Astrocyte (in vitro differentiated cells and primary cell): ENCODE measurements around the gene UNC5A.

ENCODE experiments used
- EZH2 ChIP-seq: IDR thresholded peaks from 2 replicates; pipeline ENCODE4 v1.6.1; 2012; ENCODE audit warnings: mild to moderate bottlenecking, low read length, inconsistent platforms; ENCODE audit not compliant: insufficient read depth
- TF ChIP-seq, protein P1 (sequence below): IDR thresholded peaks from 2 replicates; pipeline ENCODE4 v1.5.1; 2011; ENCODE audit warnings: low read depth, mild to moderate bottlenecking, inconsistent platforms, low read length, moderate library complexity; ENCODE audit not compliant: insufficient read depth

DNA sequence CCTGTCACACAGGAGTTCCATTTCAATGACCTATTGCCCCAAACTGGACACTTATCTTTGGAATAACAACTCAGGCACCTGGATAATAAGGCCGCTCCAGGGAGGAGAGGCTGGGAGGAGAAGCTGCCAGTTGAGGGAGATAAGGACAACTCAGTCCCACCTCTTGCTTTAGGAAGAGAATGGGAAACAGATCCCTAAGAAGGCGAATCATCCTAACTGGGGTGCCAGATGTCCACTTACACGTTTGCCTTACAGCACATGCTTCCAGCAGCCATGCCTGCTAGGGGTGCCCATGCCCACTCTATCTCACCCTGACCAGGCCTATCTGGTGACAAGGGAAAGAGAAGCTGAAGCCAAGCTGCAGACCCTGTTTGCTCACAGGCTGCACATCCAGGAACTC is 82.3 kb downstream of the UNC5A start:
- TF ChIP-seq, protein P1, sequence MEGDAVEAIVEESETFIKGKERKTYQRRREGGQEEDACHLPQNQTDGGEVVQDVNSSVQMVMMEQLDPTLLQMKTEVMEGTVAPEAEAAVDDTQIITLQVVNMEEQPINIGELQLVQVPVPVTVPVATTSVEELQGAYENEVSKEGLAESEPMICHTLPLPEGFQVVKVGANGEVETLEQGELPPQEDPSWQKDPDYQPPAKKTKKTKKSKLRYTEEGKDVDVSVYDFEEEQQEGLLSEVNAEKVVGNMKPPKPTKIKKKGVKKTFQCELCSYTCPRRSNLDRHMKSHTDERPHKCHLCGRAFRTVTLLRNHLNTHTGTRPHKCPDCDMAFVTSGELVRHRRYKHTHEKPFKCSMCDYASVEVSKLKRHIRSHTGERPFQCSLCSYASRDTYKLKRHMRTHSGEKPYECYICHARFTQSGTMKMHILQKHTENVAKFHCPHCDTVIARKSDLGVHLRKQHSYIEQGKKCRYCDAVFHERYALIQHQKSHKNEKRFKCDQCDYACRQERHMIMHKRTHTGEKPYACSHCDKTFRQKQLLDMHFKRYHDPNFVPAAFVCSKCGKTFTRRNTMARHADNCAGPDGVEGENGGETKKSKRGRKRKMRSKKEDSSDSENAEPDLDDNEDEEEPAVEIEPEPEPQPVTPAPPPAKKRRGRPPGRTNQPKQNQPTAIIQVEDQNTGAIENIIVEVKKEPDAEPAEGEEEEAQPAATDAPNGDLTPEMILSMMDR = no peak
- no peak for TF ChIP-seq EZH2
